AG09319 (cell line): ENCODE data around the gene TPRG1.

Source experiments
- DNase-seq: peaks from one replicate; pipeline ENCODE4 v3.0.0-alpha.2; 2010; ENCODE audit warnings: low read depth; ENCODE audit errors: extremely low read depth
- CTCF ChIP-seq: IDR thresholded peaks from 2 replicates; pipeline ENCODE4 v1.5.1; 2011; ENCODE audit warnings: low read depth, mild to moderate bottlenecking, inconsistent platforms, low read length, moderate library complexity

TPRG1 gene

GRCh38 chr3:189303584-189303983, 131.8 kb downstream of the TPRG1 start:
- no peak for TF ChIP-seq CTCF
- no peak for DNase-seq

- no peak for DNase-seq
- TF ChIP-seq CTCF: no peak
Measured at GRCh38 chr3:189304465-189305351, 132.9 kb downstream of the TPRG1 start.

- no peak for TF ChIP-seq CTCF
- no peak for DNase-seq
Measured at GRCh38 chr3:189305412-189305811, 133.6 kb downstream of the TPRG1 start.

- TF ChIP-seq CTCF: no peak
- DNase-seq: no peak
Measured at GRCh38 chr3:189307963-189308362, 136.2 kb downstream of the TPRG1 start.

GRCh38 chr3:189308608-189309007, 136.8 kb downstream of the TPRG1 start:
- TF ChIP-seq CTCF: no peak
- no peak for DNase-seq

GRCh38 chr3:189309400-189309975, 137.7 kb downstream of the TPRG1 start:
- no peak for DNase-seq

More at GRCh38 chr3:189309400-189309975, 137.7 kb downstream of the TPRG1 start:
- no peak for TF ChIP-seq CTCF
